ENCODE data around the gene LTC4S.

DNA sequence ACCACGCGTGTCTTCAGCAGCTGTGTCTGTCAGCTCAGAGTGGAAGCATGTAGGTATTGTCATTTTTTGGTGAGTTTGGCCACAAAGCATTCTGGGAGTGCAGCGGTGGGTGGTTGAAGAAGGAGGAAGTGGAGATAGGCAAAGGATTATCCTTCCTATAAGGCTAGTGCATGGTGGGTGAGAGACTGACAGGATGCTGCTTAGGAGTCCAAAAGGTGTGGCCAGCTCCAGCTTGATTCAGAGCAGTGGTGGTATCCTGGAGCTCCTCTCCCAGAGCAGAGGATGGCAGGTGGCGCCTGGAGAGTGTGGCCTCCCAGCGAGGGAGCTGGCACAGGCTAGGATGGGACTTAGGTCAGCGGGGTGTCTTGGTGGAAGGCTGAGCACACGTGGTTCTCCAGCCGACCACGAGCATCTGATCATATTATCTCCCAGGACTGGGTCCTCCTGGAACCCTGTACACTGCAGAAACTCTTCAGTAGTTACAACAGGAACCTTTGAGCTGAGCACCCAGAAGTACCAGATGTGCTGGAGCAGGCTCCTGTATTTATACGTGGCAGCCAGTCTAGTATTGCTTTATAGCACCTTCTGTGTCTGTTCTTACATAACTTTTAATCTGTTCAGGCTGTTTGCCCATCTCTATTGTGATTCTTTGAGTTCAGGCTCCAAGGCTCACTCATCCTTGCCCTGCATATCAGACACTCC, 31.6 kb upstream of the LTC4S start:
- TF ChIP-seq EP300 (IDR thresholded peaks at IDR 0.05; ENCODE audit: low read depth) = no peak
- TF ChIP-seq, protein P1, sequence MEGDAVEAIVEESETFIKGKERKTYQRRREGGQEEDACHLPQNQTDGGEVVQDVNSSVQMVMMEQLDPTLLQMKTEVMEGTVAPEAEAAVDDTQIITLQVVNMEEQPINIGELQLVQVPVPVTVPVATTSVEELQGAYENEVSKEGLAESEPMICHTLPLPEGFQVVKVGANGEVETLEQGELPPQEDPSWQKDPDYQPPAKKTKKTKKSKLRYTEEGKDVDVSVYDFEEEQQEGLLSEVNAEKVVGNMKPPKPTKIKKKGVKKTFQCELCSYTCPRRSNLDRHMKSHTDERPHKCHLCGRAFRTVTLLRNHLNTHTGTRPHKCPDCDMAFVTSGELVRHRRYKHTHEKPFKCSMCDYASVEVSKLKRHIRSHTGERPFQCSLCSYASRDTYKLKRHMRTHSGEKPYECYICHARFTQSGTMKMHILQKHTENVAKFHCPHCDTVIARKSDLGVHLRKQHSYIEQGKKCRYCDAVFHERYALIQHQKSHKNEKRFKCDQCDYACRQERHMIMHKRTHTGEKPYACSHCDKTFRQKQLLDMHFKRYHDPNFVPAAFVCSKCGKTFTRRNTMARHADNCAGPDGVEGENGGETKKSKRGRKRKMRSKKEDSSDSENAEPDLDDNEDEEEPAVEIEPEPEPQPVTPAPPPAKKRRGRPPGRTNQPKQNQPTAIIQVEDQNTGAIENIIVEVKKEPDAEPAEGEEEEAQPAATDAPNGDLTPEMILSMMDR (IDR thresholded peaks at IDR 0.05) = no peak
- TF ChIP-seq POLR2AphosphoS5 (IDR thresholded peaks at IDR 0.05) = no peak
